Activated CD4-positive, alpha-beta T cell treated with anti-CD3 and anti-CD28 coated beads, Interleukin-2, amount 50 U/mL, for 1 hour (primary cell): ENCODE measurements around the gene DEPDC1.
"Not testable (repeated sequence)": the region's sequence is repeated elsewhere in the genome, so short reads cannot be mapped to it uniquely, and the experiment has no call there.

Source experiments
- DNase-seq: peaks from one replicate; pipeline ENCODE4 v3.0.0-alpha.2; 2020

DEPDC1 gene

DNA sequence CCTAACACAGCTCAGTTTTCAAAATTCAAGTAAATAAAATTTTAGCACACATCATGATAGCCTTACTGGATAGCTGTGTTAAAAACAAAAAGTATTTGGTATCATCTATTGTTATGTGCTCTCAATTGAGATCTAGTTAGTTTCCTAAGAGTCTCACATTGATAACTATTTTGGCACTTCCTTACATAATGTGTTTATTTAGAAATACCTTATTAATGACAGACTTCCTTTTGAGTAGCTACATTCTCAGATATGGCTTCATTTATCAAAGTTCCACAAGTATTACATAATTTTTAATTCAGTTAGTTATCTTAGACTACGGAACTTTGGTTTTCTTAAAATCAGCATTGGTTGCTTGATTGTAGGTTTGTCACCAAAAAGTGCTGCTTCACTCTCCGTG lies 20.3 kb downstream of the DEPDC1 start:
- not testable (repeated sequence) for DNase-seq

DNA sequence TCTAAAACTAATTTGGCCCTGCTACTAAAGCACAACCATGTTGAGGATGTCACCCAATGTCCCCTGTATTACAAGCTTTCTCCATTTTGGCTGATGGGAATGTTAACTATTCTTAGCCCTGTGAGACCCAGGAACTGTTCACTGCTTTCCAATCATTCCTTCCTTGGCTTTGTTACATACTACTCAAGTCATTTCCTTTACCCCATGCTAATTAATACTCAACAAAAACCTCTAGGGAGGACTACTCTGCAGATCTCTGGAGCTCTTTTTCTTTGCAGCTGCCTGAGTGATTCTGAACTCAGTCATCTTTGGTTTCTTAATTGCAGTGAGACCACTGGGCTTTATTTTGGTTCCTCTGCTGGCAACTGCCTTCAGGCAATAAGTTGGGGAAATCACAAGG lies 23.8 kb downstream of the DEPDC1 start:
- DNase-seq: no peak

DNA sequence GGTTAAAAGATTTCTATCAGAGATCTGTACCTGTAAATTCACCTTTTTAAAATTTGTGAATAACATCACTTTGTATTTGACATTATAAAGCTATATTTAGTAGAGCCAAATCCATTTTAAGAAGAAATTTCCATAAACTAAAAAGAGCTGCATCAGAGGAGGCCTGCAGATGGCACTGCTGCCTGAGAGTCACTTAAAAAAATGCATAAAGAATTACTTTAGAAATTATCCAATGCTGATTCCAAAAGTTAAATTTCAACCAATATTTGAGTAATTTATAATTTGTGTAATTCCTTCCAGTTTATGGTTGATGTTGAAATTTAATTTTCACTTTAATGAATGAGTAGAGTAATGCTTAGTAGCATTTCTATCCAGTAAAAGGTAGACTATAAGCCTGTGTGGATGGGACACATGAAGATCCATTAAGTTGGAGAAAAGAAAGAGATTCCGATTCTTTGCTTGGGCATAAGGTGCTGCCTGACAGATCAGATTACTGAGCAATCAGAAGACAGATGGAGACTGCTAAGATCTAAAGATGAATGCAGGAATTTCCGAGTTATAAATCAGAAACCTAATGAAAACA lies 26.4 kb downstream of the DEPDC1 start:
- DNase-seq: no peak

DNA sequence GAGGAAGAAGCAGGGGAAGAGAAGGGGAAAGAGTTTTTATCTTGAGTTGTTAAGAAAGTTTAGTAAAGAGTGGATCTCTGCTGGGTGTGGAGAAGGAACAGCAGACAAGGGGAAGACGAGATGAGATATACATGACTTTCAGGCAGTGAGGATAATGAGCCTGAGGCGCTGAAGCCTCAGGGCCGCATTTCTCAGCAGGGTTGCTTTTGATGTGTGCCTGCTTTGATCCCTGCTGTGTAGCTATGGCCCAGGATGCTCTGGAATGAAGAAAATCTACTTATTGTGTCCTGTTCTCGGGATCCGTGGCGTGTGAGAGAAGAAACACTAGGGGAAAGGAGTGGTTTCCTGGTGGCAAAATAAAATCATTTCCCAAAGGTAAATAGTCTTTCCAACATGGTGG lies 32.0 kb downstream of the DEPDC1 start:
- DNase-seq: no peak

DNA sequence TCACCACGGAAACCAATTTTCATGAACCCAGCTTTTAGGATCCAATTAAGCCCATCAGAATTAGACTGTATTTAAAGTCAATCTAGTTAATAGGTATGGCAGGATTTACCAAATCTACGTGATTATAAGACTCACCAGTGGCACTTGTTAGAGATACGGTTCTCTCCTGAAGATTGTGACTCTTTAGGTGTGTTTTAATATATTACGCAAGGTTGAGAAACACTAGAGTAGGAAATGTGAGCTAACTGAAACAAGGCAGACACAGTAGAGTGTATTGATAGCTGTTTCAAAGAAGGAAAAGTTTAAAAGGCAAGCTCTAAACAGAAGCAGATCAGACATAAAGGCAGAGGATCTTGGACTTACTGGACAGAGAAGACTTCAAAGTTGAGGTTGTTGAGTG lies 35.9 kb downstream of the DEPDC1 start:
- DNase-seq: no peak

DNA sequence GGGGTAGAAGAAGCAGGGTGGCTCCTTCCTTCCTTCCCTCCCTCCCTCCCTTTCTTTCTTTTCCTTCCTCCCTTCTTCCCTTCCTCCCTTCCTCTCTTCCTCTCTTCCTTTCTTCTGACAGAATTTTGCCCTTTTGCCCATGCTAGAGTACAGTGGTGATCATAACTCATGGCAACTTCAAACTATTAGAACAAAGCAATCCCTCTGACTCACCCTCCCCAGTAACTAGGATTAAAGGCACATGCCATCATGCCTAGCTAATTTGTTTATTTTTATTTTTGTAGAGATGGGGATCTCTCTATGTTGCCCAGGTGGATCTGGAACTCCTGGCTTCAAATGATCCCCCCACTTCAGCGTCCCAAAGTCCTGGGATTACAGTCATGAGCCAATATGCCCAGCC lies 37.1 kb downstream of the DEPDC1 start:
- no peak for DNase-seq

DNA sequence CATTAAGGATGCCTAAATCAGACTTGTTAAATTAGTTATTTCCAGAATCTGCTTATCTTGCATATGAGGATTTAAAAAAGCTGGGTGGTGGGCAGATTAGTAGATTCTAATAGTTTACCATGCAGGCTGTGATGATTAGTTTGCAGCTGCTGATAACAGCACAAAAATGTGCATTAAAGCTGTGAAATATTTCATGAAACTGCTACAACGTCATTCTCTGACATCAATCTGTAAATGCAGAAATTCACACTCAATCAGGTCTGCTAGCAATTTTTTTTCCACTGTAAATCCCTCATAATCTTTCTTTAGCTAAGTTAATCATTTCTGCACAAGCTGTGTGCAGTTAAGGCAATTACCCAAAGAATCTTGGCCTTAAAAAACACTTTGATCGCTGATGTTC lies 37.8 kb downstream of the DEPDC1 start:
- DNase-seq: no peak

DNA sequence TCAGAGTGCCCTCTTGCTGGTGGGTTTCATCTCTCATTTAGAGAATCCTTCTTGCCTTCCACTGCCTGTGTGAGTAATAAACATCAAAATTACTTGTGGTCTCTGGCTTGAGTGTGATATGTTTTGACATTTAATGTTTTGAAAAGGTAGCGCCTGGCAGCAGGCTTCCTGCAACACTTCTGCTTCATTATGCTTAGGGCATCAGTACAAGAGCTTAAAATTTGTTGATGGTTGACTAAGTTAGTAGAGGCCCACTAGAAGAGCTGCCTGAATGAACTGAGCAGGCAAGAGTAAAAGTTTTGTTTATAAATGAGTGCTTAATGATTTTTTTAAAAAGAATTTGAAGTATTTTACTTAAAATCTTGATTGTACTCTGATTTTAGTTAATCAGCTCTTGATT lies 40.7 kb downstream of the DEPDC1 start:
- no peak for DNase-seq

DNA sequence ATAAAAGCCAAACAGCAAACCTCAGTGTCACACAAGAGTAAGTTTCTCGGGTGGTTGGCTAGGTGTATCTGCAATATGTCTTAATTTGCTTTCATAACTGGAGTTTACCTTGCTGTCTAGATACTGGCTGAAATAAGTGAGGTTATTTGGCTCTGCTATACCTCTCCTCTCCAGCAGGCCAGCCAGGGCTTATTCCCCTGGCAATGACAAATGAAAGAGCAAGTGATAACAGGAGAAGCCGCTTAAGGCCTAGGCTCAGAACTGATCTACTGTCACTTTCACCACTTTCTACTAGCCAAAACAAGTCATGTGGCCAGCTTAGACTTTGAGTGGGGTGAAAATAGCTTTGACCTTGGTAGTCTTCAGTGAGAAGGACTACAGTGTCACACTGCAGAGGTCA lies 42.3 kb downstream of the DEPDC1 start:
- DNase-seq: no peak

DNA sequence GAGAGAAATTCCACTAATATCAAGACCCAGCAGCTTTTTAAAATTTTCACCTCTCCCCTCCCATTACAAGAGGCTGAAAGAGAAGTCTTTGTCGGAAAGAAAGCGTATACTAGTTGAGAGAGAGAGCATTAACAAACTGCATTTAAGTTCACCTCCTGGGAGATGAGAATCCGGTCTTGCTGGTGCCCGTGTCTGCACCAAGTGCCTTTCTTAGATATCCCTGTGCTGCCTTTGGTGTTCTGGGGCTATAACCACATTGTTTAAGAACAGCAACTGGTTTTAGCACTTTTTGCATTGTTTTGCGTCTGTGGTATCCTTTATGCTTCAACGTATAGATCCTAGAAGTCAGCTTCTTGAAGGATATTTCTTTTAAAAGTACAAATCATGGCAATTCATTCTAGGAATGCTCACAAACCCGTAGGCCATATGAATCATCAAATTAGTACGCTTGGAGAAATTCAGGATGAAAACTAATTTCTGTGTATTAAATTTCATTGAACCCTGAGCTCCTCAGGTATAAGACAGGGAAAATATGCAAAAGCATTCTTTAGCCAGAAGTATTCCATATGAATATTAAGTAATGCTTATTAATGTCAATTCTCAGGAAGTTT lies 43.7 kb downstream of the DEPDC1 start:
- no peak for DNase-seq

DNA sequence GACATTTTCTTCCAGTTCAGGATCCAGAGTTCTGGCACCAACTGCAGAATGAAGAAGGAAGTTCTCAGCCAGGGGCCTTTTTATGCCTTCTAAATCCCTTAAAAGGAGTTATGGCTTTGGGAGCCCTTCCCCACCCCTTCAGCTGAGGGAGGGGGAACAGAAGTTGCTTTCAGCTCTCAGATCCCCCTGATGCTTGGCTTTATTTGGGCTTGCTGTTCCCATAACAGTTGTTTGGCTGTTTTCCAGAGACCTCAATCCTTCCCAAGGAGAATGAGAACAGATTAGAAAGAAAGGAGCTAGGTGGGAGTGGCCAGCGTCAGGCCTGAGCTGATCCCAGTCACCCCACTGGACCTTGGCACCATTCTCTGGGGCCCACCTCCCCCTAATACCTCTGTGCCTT lies 47.0 kb downstream of the DEPDC1 start, which contains the start of gene RPE65:
Gene RPE65, minus strand, starts transcription at position 54 of the 400 bp plus-strand sequence. Its CDS starts 49 bp downstream, at position 5.
- no peak for DNase-seq

DNA sequence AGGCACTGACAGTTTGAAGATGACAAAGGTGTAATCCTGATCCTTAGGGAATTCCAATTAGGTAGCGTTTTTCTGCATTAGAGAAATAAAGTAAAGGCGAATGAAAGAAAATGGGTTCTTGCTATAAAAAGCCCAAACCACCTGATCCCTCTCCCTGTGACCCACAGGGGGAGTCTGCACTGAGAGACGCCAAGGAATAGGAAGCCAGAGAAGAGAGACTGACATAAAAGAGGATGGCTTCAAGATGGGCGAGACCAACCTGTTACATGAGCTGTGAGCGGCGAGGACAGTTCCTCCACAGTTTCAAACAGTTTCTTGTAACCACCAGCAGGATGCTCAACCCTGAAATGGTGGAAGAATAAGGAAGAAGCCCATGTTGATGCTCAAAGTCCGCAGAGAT lies 48.5 kb downstream of the DEPDC1 start:
- DNase-seq: no peak

DNA sequence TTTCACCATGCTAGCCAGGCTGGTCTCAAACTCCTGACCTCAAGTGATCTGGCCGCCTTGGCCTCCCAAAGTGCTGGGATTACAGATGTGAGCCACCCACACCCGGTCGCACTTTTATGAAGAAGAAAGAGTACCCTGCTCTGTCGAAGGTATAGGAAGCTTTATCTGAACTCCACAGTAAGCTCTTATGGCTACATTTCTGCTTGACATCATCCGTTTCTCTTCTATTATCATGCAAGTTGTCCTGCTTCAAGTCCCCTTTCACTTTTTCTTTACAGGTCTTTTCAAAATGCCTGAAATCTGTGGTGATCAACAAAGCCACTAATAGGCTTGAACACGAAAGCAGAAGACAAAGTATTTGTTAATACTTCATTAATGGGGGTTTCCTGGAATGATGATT lies 51.2 kb downstream of the DEPDC1 start:
- DNase-seq: no peak

DNA sequence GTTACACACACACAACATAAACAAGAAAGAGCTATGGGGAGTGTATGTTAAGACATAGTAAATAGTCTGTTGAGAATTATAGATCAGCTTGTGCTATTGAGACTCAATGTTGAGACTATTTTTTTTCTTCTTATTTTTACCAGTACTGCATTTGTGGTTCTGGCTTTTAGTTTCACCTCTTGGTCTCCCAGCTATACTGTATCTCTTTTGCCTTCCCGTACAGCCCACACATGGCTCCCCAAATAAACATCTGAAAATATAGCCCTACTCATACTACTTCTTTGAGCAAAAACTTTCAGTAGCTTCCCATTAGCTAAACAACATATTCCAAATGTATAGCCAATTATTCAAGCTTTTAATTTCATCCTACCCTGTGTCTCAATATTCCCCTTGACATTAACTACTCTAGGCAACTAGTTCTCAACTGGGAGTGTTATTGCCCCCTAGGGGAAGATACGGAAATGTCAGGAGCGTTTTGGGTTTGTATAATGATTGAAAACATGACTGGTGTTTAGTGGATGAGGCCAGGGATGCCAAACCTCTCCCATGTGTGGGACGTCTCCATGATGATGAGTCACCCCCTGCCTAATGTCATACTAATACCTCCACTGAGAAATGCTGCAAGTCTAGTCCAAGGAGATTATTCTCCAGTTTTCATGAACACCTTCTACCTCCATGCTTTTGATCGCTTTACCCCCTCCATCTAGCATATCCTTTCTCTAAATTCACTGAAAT lies 53.9 kb downstream of the DEPDC1 start:
- DNase-seq: no peak

DNA sequence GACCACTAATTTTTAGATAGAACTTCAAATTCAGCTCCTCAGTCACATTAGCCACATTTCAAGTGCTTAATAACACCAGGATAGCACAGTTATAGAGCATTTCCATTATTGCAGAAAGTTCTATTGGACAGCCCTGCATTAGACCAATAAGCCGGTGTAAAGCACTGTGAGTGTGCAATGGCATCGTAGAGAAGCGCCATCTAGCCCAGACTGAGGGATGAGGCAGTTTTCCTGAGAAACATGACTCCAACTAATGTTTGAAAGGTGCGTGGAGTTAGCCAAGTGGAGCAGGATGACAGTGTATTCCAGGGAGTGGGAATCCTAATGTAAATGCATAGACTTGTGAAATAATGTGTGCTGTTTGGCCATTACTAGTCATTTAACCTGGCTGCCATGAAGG lies 54.9 kb downstream of the DEPDC1 start:
- DNase-seq: no peak

DNA sequence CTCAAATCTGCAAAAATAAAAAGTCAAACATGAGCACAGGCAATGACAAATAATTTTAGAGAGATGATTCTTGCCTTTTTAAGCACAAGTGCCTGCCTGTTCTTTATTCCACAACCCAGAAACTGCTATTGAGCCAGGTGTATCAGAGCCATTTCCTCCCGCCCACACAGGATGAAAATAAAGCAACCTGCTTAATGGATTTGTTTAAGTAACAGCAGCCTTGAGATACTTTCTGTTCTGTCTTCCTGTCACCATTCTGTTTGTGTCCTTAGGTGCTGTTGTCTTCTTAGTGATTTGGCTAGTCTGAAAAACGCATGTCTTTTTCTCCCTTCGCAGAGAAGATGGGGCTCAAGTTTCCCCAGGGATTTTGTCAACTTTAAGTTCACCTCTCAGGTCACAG lies 58.6 kb downstream of the DEPDC1 start:
- no peak for DNase-seq

DNA sequence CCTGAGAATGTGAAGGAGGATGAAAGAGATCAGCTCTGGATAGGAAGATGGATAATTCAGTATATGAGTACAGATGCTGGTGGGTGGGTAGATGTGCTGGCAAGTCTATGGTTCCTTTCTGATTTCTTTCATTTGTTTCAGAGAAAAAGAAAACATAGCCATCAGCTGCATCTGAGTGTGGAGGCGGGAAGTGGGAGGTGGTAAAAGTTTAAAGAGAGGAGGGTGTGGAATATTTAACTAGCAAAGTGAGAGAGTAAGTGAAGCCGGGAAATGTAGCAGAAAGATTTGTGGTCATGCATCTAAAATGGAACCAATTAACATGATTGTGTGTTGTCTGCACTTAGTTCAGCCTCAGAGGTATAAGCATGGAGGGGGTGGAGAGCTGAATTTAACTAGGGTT lies 63.5 kb downstream of the DEPDC1 start:
- no peak for DNase-seq

DNA sequence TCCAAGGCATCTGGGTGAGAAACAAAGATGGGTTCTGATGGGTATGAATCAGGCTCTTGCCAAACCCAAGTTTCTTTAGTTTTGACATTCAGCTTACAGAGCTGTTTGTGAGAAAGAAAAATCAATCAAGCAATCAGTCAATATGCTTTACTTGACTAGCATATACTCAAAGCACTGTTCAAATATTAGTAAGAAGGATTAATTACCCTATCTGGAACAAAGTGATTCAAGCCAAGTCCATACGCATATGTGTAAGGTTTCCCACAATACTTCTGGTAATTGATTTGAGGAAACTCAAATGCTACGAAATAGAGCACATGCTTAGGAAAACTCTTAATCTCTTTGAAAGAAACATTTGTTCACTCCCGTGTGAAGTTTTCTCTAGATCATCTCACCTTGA lies 65.8 kb downstream of the DEPDC1 start:
- DNase-seq: no peak

DNA sequence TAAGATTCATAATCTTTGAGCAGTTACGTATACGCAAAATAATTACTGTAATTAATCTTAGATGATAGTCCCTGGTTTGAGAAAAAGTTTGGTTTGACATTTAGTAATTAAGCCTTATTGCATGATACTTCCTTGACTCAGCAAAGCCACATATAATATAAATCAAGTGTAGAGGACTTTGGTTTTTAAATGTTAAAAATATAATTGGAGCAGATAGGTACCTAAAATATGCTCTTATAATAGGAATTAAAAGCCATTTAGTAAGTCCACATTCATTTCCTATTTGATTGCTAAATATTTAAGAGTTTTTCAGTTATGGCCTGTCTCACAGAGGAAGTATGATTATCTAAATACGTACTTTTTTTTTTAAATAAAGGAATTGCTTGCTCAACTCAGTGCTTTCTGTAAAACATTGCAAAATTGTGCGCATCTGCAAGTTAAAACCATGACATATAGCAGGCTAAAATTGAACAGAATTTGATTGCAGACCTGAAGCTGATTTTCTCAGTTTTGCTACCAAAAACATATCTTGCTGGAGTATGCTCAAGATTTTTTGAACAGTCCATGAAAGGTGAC lies 67.6 kb downstream of the DEPDC1 start:
- DNase-seq: no peak

DNA sequence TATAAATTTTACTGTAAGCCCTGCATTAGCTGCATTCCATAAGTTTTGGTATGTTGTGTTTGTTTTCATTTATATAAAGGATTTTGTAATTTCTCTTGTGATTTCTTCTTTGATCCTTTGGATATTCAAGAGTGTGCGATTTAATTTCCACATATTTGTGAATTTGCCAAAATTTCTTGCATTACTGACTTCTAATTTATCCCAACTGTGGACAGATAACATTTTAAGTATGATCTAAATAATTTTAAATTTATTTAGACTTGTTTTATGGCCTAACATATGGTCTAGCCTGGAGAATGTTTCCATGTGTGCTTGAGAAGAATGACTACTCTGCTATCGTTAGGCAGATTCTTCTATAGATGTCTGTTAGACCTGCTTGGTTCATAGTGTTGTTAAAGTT lies 70.3 kb downstream of the DEPDC1 start:
- no peak for DNase-seq
